G401.6 (cell line): ENCODE data around the gene ST6GALNAC2.

ENCODE experiments used
- FAIRE-seq: peaks from 2 replicates; lab custom pipeline; 2012; peaks lifted over from hg19 to GRCh38; lab: Jason Lieb, UNC

The ST6GALNAC2 gene

GRCh38 chr17:76599694-76600460 lies 14.2 kb upstream of the ST6GALNAC2 start:
- FAIRE-seq = no peak

DNA sequence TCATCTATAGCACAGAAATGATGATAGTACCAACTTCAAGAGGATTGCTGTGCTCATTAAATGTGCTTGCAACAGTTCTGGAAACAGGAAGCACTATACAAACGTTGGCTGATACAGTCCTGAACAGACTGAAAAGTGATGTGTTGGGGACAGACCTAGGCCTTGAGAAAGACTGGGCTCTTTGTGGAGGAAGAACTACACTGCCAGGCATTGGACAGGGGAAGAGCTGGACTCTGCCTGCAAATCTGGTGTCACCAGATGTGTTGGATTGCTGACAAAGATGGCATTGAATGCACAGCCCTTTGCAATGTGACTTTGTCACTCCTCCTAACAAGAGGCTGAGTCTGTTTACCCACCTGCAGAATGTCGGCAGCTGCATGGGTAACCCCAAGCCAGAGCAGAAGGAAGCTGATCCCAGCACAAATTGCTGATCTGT lies 12.4 kb upstream of the ST6GALNAC2 start:
- FAIRE-seq = no peak

DNA sequence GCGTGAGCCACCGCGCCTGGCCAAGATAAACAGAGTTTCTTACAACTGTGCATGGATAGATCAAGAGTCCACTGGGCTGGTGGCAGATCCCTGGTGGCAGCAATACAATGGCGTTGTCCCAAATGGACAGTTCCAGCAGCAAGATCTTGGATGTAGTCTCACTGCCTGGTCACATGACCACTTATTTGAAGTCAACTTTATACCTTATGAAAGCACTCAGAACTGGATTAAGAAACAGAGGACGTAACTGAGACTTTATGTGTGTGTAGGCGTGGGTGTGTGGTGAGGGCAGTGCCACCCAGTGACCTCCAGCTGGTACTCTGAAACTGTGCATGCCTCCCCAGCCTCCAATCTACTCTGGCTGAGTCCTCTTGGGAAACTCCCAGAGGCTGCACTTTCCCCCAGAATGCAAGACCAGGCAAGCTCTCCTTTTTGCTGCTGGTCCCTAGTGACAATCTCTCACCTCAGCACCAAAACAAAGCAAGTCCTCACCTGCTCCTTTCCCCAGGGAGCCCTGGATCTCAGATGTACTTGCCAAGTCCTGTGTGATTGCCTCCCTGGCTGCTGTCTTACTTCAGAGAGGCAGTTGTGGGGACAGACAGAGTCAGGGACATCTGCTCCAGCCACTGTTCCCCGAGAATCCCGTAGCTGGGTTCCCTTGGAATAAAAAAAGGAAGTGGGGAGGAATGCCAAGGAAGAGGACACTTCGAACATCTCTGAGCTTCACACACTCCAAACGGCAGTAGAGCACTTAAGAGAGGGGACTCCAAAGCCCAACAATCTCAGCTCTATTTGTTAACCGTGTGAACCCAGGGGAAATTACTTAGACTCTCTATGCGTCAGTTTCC lies 11.7 kb upstream of the ST6GALNAC2 start:
- FAIRE-seq = no peak

DNA sequence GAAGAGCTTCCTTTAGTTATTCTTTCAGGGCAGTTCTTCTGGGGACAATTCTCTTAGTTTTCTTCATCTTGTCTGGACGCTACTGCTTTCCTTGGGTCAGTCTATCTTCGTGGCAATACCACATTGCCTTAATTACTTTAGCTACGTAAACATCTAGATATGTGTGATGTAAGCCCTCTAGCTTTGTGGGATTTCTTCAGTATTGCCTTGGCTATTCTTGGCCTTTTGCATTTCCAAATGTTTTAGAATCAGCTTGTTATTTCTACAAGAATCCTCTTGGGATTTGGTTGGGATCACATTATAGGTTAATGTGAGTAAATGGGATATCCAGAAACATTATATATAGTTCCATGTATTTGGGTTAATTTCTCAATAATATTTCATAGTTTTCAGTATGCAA lies 9.0 kb upstream of the ST6GALNAC2 start:
- FAIRE-seq = no peak

DNA sequence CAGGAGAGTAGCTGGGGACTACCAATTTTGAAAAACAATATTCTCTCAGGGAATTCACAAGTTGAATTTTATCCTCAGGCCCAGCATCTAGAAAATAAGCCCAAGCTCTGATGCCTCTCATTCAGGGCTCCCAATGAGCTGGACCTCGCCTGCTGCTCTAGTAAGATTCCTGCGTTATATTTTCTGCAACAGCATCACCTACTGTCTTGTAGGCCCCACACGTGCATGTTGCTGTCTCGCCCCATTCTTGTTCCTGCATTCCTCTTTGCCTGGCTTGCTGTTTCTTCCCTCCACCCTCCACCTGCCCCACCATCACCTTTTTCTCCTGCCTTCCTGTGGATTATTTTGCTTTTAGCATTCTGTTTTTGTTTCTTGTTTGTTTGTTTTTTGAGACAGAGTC lies 8.3 kb upstream of the ST6GALNAC2 start:
- no peak for FAIRE-seq

- no peak for FAIRE-seq
Measured at GRCh38 chr17:76593384-76593826, 7.7 kb upstream of the ST6GALNAC2 start.

- FAIRE-seq = no peak
Measured at GRCh38 chr17:76588182-76588581, 2.5 kb upstream of the ST6GALNAC2 start.

DNA sequence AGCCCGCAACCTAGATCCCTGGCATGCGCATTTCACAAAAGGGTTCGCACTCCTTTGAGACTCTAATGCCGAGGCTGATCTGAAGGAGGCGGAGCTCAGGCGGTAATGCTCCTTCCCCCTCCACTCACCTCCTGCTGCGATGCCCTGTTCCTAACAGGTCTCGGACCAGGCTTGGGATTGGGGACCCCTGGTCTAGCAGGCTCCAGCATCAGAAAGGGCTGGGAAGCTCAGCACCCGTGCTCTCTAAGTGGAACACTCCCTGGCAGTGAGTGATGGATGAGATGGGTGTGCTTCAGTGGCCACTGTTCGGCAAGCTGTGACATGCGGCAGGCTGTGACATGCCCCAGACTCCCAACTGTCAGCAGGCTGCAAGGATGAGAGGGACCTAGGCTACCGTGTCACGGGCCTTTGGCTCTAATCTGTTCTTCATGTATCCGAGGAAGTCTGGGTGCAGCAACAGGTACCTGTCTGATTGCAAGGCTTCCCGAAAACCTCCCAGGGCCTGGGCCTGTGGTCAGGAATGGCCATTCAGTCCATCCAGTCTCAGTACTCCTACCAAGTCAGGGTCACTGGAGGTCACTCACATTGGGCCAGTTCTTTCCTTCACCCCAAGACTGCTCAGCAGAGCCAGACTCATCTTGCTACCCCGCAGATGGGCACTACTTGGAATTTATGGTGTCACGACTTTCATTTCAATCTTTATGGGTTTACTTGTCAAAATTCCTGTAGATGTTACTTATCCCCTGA lies 1.3 kb upstream of the ST6GALNAC2 start:
- FAIRE-seq = no peak

DNA sequence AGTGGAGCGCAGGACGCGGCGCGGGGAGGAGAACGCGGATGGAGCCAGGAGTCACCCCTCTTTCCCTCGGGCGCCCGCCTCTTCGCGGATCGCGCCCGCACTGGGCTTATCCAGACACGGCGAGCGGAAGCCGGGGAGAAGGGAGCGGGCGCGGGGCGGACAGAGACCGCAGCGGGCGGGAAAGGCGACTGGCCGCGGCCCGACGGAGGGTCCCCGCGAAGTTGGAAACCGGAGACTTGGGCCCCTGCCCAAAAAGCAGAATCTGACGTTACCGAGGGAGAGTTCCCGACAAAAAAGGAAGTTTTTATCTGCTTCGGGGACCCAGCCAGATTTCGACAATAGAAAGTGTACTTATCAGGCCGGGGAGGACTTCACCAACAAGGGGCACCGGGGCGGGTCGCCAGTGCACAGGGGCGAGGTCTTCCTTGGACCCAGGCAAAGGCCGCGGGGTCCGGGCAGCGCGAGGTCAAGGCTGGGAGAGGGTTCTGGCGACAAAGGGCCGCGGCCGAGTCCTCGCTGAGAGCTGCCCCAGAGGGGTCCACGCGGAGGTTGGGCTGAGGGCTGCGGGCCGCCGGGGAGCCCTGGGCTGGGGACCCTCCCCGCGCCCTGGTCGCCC lies 519 bp downstream of the ST6GALNAC2 start:
- FAIRE-seq = no peak

DNA sequence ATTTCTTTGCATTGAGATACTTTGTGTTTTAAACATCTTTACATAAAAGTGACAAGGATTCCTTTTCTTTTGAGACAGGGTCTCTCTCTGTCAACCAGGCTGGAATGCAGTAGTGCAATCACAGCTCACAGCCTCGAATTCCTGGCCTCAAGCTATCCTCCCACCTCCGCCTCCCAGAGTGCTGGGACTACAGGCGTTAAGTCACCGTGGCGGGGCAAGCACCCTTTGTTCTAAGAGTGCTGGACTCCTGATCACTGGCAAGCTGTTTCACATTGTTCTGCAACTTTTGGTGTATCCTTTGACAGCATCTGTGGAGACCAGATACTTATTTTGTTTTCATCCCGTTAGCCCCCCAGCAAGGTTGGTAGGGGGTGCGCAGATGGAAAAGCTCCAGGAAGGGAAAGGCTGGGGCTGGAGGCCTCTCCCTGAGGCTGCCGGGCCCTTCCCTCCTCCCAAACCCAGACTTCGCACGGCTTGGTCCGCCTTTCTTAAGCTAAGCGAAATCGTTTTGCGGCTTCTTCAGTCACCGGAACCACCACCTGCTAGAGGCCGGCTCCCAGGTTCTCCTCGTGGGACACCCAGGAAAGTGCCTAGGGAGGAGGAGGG lies 1.1 kb downstream of the ST6GALNAC2 start:
- FAIRE-seq = no peak

- FAIRE-seq = no peak
Measured at GRCh38 chr17:76582660-76583059, 3.0 kb downstream of the ST6GALNAC2 start.

- no peak for FAIRE-seq
Measured at GRCh38 chr17:76581515-76581914, 4.1 kb downstream of the ST6GALNAC2 start.

DNA sequence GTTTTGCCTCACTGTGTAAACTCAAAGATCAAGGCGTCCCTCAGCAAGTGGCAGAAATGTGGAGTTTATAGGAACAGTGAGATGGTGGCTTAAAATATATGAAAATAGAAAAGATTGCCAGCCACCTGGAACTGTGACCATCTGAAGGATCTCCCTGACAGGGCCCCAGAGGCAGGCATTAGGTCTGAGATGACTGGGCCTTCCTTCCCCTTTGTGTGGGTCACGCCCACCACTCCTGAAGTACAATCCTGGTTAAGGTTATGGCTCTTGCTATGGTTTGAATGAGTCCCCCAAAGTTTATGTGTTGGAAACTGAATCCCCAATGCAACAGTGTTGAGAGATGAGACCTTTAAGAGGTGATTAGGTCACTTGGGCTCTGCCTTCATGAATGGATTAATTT lies 6.4 kb downstream of the ST6GALNAC2 start:
- no peak for FAIRE-seq

- FAIRE-seq = no peak
Measured at GRCh38 chr17:76578376-76578775, 7.3 kb downstream of the ST6GALNAC2 start.

DNA sequence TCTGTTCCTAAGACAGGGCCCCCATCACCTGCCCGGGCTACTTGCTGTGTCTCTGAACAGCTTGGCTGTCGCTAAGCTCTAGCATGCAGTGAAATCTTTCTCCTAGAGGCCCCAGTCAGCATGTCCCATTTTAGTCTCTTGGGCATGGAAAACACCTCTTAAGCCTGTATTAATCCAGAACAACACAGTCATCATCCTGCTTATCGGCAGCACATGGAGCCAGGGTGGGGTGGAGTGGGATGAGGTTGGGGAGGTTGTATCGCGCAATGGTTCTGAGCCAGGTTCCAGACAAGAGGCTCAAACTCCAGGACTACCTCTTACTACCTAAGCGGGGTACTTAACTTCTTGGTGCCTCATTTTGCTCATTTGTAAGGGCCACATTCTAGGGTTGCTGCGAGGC lies 7.8 kb downstream of the ST6GALNAC2 start:
- no peak for FAIRE-seq

DNA sequence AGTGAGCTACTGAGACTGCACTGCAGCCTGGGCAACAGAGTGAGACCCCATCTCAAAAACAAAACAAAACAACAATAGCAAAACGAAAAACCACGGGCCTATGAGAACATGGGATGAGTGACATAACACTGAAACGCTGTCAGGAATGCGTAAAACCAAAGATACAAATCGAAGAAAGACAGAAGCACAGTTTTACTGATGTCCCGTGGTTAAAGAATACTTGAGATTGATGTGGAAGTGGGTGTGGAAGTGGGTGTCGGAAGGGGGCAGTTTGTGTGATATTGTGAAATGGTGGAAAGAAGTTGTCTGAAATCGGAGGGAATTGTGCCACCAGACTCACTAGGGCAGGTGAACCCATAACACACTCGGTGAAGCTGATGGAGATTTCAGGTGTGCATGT lies 9.5 kb downstream of the ST6GALNAC2 start:
- FAIRE-seq = no peak

GRCh38 chr17:76575570-76575969 lies 10.1 kb downstream of the ST6GALNAC2 start:
- no peak for FAIRE-seq

DNA sequence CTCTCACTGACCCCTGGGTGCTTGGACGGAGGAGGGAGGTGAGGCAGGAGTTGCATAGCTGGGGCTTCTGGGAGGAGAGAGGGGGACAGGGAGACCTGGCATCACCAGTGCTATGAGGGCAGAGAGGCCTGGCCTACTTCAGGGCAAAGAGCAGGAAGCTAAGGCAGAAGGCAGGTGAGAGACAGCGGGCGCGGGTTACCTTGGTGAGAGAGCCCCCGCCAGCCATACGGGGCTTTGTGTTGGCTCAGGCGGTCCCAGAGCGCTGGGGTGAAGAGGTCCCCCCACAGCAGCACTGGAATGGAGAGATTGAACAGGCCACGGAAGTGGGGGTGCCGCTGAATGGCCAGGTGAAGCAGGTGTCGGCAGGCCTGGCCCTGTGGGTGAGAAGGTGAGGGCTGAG lies 11.5 kb downstream of the ST6GALNAC2 start:
- no peak for FAIRE-seq

DNA sequence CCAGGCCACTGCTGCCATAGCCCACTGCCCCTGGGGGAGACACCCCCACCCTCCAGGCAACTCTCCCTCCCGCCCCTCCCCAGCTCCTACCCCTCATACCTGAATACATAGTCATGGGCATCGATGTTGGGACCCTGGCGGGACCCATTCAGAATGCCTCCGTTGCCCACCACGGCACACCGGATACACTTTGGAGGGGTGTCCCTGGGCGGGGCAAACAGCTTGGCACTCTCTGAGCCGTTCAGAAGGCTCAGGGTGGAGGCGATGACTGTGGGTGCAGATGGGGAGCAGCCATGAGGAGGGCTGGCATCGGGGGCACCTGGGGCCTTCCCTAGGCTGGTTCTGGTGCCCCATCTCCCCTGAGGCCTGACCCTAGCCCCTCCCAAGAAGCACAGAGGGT lies 12.6 kb downstream of the ST6GALNAC2 start:
- no peak for FAIRE-seq

DNA sequence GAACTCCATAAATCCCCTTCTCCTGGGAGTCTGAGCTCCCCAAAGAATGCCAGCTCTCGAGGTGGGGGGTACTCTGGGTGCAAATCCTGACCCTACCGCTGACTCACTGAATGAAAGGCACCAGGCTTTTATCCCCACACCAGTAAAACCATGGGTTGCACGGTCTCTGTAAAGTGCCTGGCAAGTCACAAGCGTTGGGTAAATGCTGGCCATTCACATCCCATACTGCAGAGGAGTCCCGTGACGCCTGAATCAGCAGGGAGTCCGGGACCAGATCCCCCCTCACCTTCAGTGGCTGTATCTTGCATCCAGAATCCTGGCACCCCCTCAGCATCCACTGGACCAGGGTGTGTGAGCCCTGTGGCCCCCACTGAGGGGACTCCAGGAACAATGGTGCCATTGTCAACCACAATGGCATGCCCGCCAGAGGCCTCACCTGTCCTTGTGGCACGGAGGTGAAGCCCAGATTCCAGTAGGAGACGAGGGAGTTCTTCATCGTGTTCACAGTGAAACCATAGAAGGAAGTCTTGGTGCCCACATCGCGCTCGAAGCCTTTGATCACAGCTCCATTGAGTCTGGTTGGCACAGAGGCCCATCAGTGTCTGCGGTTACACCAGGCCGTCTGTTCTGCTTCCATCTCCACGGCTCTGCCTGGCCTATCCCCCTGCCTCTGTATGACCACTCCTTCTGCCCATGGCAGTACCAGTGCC lies 13.3 kb downstream of the ST6GALNAC2 start:
- no peak for FAIRE-seq

- no peak for FAIRE-seq
Measured at GRCh38 chr17:76570877-76571471, 14.7 kb downstream of the ST6GALNAC2 start.
